Epithelial cell of esophagus (primary cell): ENCODE measurements around the gene PARD3.
"Not testable (repeated sequence)": the region's sequence is repeated elsewhere in the genome, so short reads cannot be mapped to it uniquely, and the experiment has no call there.

ENCODE experiments used
- DNase-seq: peaks from one replicate; pipeline ENCODE4 v3.0.0; 2010; ENCODE audit warnings: low read depth
- H3K4me3 ChIP-seq: 2 replicates; pipeline ENCODE4 v1.5.1; 2011; ENCODE audit warnings: mild to moderate bottlenecking, low read length, control low read depth
- CTCF ChIP-seq: IDR thresholded peaks from 2 replicates; pipeline ENCODE4 v1.5.1; 2011; ENCODE audit warnings: low read depth, mild to moderate bottlenecking, low read length, control low read depth, inconsistent platforms; ENCODE audit not compliant: insufficient read depth; ENCODE audit errors: missing control alignments

The PARD3 gene

GRCh38 chr10:34462056-34462455, 353.0 kb downstream of the PARD3 start:
- no peak overlapping the region for H3K4me3 ChIP-seq
- DNase-seq, result no peak
- no peak for TF ChIP-seq CTCF

GRCh38 chr10:34454590-34455261, 360.4 kb downstream of the PARD3 start:
- no peak overlapping the region for H3K4me3 ChIP-seq
- DNase-seq, result no peak
- TF ChIP-seq CTCF, result no peak

- TF ChIP-seq CTCF, result no peak
- DNase-seq, result no peak
- H3K4me3 ChIP-seq, result no peak overlapping the region
Measured at GRCh38 chr10:34449836-34450235, 365.3 kb downstream of the PARD3 start.

- TF ChIP-seq CTCF, result no peak
- no peak overlapping the region for H3K4me3 ChIP-seq
- peak; percentile 6 for DNase-seq
Measured at GRCh38 chr10:34446049-34446448, 369.0 kb downstream of the PARD3 start.

DNA sequence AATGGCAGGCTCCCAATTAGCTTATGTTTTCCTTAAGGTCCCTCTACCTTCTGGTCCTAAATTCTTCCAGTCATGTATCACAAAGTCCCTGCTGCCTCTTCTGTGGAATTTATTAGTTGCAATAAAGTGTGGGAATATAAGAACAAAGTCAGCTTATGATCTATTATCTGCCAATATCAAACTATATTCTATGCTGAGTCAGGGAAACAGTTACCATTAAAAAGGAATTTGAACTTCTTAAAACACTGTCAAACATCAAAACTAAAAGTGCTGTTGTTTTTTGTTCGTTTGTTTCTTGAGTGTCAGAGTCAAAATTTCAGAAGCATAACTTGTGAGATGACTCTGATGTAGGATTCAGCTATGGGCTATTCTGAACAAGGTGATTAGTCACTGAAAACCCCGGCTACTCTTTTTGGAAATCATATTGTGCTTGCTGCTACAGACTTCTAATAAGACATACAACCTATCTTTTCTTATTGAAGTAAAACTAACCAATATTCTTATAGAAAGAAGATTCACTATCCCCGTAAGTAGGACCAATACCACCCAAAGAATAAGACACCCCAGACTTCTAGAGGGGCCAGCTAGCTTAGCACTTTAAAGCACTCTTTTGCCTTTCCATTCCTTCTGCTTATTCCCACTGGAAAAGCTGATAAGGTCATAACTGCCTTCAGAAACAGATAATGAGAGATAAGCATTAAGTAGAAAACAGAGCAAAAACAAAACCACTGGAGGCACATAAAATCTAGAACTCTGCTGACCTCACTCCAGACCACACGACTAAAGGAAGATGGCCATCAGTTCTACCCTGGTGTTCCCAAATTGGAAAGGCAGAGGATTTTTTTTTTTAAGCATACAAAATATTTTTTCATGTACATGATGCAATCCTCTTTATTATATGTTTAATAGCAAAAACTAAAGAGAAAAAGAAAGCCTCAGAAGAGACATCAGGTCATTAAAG, 370.6 kb downstream of the PARD3 start:
- TF ChIP-seq CTCF, result no peak
- no peak overlapping the region for H3K4me3 ChIP-seq
- DNase-seq, result peak; percentile 33

DNA sequence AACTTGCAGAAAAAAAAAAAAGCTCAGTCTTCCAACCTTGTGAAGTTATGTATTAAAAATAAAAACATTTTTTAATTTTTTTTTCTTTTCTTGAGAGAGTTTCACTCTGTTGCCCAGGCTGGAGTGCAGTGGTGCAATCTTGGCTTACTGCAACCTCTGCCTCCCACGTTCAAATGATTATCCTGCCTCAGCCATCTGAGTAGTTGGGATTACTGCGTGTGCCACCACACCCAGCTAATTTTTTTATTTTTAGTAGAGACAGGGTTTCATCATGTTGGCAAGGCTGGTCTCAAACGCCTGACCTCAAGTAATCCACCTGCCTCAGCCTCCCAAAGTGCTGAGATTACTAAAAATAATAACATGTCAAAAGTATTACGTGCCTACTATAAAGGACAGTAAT, 375.7 kb downstream of the PARD3 start:
- peak; percentile 33 for DNase-seq
- H3K4me3 ChIP-seq, result not testable (repeated sequence)

- no peak overlapping the region for H3K4me3 ChIP-seq
- no peak for TF ChIP-seq CTCF
- DNase-seq, result no peak
Measured at GRCh38 chr10:34438741-34439140, 376.4 kb downstream of the PARD3 start.
